ENCODE measurements around the gene C7orf33.

The C7orf33 gene

DNA sequence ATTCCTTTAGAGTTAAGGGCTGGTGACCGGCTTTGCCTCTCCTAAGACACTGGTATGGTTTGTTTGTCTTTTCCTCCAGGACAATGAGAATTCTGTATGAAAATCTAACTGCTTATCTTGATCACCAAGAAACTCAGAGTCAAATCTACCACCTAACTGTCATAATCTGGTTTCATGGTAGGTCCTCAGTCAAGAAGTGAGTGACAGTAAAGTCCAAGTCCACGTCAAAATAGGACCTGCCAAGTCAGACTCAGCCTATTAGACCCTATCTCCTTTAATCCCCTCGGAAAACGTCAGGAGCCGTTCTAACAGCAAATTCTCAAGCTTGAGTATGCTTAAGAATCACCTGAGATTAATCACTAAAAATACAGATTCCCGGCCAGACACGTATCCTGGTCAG, 37.4 kb downstream of the C7orf33 start:
- no peaks in the 10 kb centered on the region for H3K4me1 ChIP-seq (ENCODE audit: control insufficient read depth in 2 of 2, insufficient read depth in 1 of 2, low read depth in 1 of 2, low read length in 2 of 2)
- DNase-seq (ENCODE audit: low spot score) = no peak
- H2AK5ac ChIP-seq (ENCODE audit: low read depth, low read length) = no peak overlapping the region
- H4K91ac ChIP-seq (ENCODE audit: low read depth, low read length, poor library complexity) = no peak overlapping the region
- no peak overlapping the region for H2BK15ac ChIP-seq (ENCODE audit: low read length)
- no peak overlapping the region for H2BK5ac ChIP-seq (ENCODE audit: low read length)
- H3K9ac ChIP-seq (ENCODE audit: low read depth, low read length, poor library complexity) = no peak overlapping the region
- H3K27me3 ChIP-seq (ENCODE audit: control insufficient read depth in 3 of 3, insufficient read depth in 3 of 3, low read depth in 1 of 3, low read length in 3 of 3) = peaks cover 0 to 3% (median 0%) of the 10 kb centered on the region in 3 experiments
- H3K4me3 ChIP-seq (ENCODE audit: low read length in 2 of 2) = no peak overlapping the region
- no peak overlapping the region for H3K23ac ChIP-seq (ENCODE audit: low read depth, low read length, poor library complexity)
- no peak overlapping the region for H4K8ac ChIP-seq (ENCODE audit: low read depth, low read length)
- no peak overlapping the region for H2BK120ac ChIP-seq (ENCODE audit: low read depth, low read length)
- no peaks in the 10 kb centered on the region for H3K79me1 ChIP-seq (ENCODE audit: low read depth, low read length)
- H3K4me2 ChIP-seq (ENCODE audit: insufficient read depth, low read length, poor library complexity, severe bottlenecking) = no peak overlapping the region
- H3K27ac ChIP-seq (replicated peaks; ENCODE audit: low read length) = no peak overlapping the region
- no peak overlapping the region for H3K4ac ChIP-seq (ENCODE audit: low read length)
- H3K18ac ChIP-seq (ENCODE audit: low read length) = no peak overlapping the region
- no CpG with 5 or more reads among the region's 7 CpGs for WGBS, 2 donors (ENCODE audit: extremely low coverage in 2 of 2, insufficient read length in 2 of 2, insufficient replicate concordance in 1 of 2)
- no peaks in the 10 kb centered on the region for H3K9me3 ChIP-seq (replicated peaks in 1 of 2; ENCODE audit: control insufficient read depth in 2 of 2, insufficient read depth in 1 of 2, low read depth in 1 of 2, low read length in 2 of 2)
- H3K14ac ChIP-seq (ENCODE audit: low read length) = no peak overlapping the region
- no peak overlapping the region for H2BK12ac ChIP-seq (ENCODE audit: low read length)
- no peaks in the 10 kb centered on the region for H3K36me3 ChIP-seq (replicated peaks in 1 of 2; ENCODE audit: control insufficient read depth in 2 of 2, insufficient read depth in 2 of 2, low read length in 2 of 2)
- no peak overlapping the region for H2AFZ ChIP-seq (ENCODE audit: low read length)

- H3K79me1 ChIP-seq (ENCODE audit: low read depth, low read length) = no peaks in the 10 kb centered on the region
- H3K27ac ChIP-seq (replicated peaks; ENCODE audit: low read length) = no peak overlapping the region
- H2BK12ac ChIP-seq (ENCODE audit: low read length) = no peak overlapping the region
- no peak overlapping the region for H2BK5ac ChIP-seq (ENCODE audit: low read length)
- no peak overlapping the region for H3K9ac ChIP-seq (ENCODE audit: low read depth, low read length, poor library complexity)
- no peak overlapping the region for H3K4me2 ChIP-seq (ENCODE audit: insufficient read depth, low read length, poor library complexity, severe bottlenecking)
- H3K4me1 ChIP-seq (ENCODE audit: control insufficient read depth in 2 of 2, insufficient read depth in 1 of 2, low read depth in 1 of 2, low read length in 2 of 2) = no peaks in the 10 kb centered on the region
- H2BK15ac ChIP-seq (ENCODE audit: low read length) = no peak overlapping the region
- no peak overlapping the region for H2AFZ ChIP-seq (ENCODE audit: low read length)
- H3K27me3 ChIP-seq (ENCODE audit: control insufficient read depth in 3 of 3, insufficient read depth in 3 of 3, low read depth in 1 of 3, low read length in 3 of 3) = peaks cover 0 to 3% (median 0%) of the 10 kb centered on the region in 3 experiments
- no peak overlapping the region for H2BK120ac ChIP-seq (ENCODE audit: low read depth, low read length)
- no peaks in the 10 kb centered on the region for H3K9me3 ChIP-seq (replicated peaks in 1 of 2; ENCODE audit: control insufficient read depth in 2 of 2, insufficient read depth in 1 of 2, low read depth in 1 of 2, low read length in 2 of 2)
- H3K14ac ChIP-seq (ENCODE audit: low read length) = no peak overlapping the region
- 100% methylated on average over 2 of the region's 6 CpGs; no CpG with 5 or more reads in 1 of the 2 donors for WGBS, 2 donors (ENCODE audit: extremely low coverage in 2 of 2, insufficient read length in 2 of 2, insufficient replicate concordance in 1 of 2)
- no peak overlapping the region for H3K4ac ChIP-seq (ENCODE audit: low read length)
- no peak overlapping the region for H2AK5ac ChIP-seq (ENCODE audit: low read depth, low read length)
- H3K4me3 ChIP-seq (ENCODE audit: low read length in 2 of 2) = no peak overlapping the region
- no peaks in the 10 kb centered on the region for H3K36me3 ChIP-seq (replicated peaks in 1 of 2; ENCODE audit: control insufficient read depth in 2 of 2, insufficient read depth in 2 of 2, low read length in 2 of 2)
- H4K91ac ChIP-seq (ENCODE audit: low read depth, low read length, poor library complexity) = no peak overlapping the region
- DNase-seq (ENCODE audit: low spot score) = no peak
- H3K23ac ChIP-seq (ENCODE audit: low read depth, low read length, poor library complexity) = no peak overlapping the region
- H4K8ac ChIP-seq (ENCODE audit: low read depth, low read length) = no peak overlapping the region
- H3K18ac ChIP-seq (ENCODE audit: low read length) = no peak overlapping the region
Observed at GRCh38 chr7:148630078-148630477, 39.5 kb downstream of the C7orf33 start.

GRCh38 chr7:148633761-148634160, 43.2 kb downstream of the C7orf33 start:
- H3K79me1 ChIP-seq (ENCODE audit: low read depth, low read length) = no peaks in the 10 kb centered on the region
- H2AFZ ChIP-seq (ENCODE audit: low read length) = no peak overlapping the region
- H3K27ac ChIP-seq (replicated peaks; ENCODE audit: low read length) = no peak overlapping the region
- H3K14ac ChIP-seq (ENCODE audit: low read length) = no peak overlapping the region
- no peaks in the 10 kb centered on the region for H3K36me3 ChIP-seq (replicated peaks in 1 of 2; ENCODE audit: control insufficient read depth in 2 of 2, insufficient read depth in 2 of 2, low read length in 2 of 2)
- no peak overlapping the region for H4K8ac ChIP-seq (ENCODE audit: low read depth, low read length)
- no peak overlapping the region for H3K9ac ChIP-seq (ENCODE audit: low read depth, low read length, poor library complexity)
- H3K4me3 ChIP-seq (ENCODE audit: low read length in 2 of 2) = no peak overlapping the region
- H3K9me3 ChIP-seq (replicated peaks in 1 of 2; ENCODE audit: control insufficient read depth in 2 of 2, insufficient read depth in 1 of 2, low read depth in 1 of 2, low read length in 2 of 2) = no peaks in the 10 kb centered on the region
- H4K91ac ChIP-seq (ENCODE audit: low read depth, low read length, poor library complexity) = no peak overlapping the region
- no peak overlapping the region for H3K4me2 ChIP-seq (ENCODE audit: insufficient read depth, low read length, poor library complexity, severe bottlenecking)
- H3K4ac ChIP-seq (ENCODE audit: low read length) = no peak overlapping the region
- no peak overlapping the region for H2BK120ac ChIP-seq (ENCODE audit: low read depth, low read length)
- H2BK12ac ChIP-seq (ENCODE audit: low read length) = no peak overlapping the region
- no CpG with 5 or more reads among the region's 6 CpGs for WGBS, 2 donors (ENCODE audit: extremely low coverage in 2 of 2, insufficient read length in 2 of 2, insufficient replicate concordance in 1 of 2)
- no peak overlapping the region for H2AK5ac ChIP-seq (ENCODE audit: low read depth, low read length)
- no peak overlapping the region for H3K18ac ChIP-seq (ENCODE audit: low read length)
- no peaks in the 10 kb centered on the region for H3K4me1 ChIP-seq (ENCODE audit: control insufficient read depth in 2 of 2, insufficient read depth in 1 of 2, low read depth in 1 of 2, low read length in 2 of 2)
- no peak for DNase-seq (ENCODE audit: low spot score)
- no peaks in the 10 kb centered on the region for H3K27me3 ChIP-seq (ENCODE audit: control insufficient read depth in 3 of 3, insufficient read depth in 3 of 3, low read depth in 1 of 3, low read length in 3 of 3)
- no peak overlapping the region for H3K23ac ChIP-seq (ENCODE audit: low read depth, low read length, poor library complexity)
- H2BK5ac ChIP-seq (ENCODE audit: low read length) = no peak overlapping the region
- H2BK15ac ChIP-seq (ENCODE audit: low read length) = no peak overlapping the region

- Histone ChIP-seq H2BK5ac (ENCODE audit: low read length) (no peak overlapping the region), H3K23ac (ENCODE audit: low read depth, low read length, poor library complexity) (no peak overlapping the region), H3K4me2 (ENCODE audit: insufficient read depth, low read length, poor library complexity, severe bottlenecking) (no peak overlapping the region), H2BK12ac (ENCODE audit: low read length) (no peak overlapping the region), H3K9ac (ENCODE audit: low read depth, low read length, poor library complexity) (no peak overlapping the region), H2AFZ (ENCODE audit: low read length) (no peak overlapping the region), H3K79me1 (ENCODE audit: low read depth, low read length) (no peaks in the 10 kb centered on the region), H3K4me1 (ENCODE audit: control insufficient read depth in 2 of 2, insufficient read depth in 1 of 2, low read depth in 1 of 2, low read length in 2 of 2) (no peaks in the 10 kb centered on the region), H3K27me3 (ENCODE audit: control insufficient read depth in 3 of 3, insufficient read depth in 3 of 3, low read depth in 1 of 3, low read length in 3 of 3) (no peaks in the 10 kb centered on the region), H3K18ac (ENCODE audit: low read length) (no peak overlapping the region), H2BK120ac (ENCODE audit: low read depth, low read length) (no peak overlapping the region), H3K27ac (replicated peaks; ENCODE audit: low read length) (no peak overlapping the region), H4K91ac (ENCODE audit: low read depth, low read length, poor library complexity) (no peak overlapping the region), H3K36me3 (replicated peaks in 1 of 2; ENCODE audit: control insufficient read depth in 2 of 2, insufficient read depth in 2 of 2, low read length in 2 of 2) (no peaks in the 10 kb centered on the region), H3K9me3 (replicated peaks in 1 of 2; ENCODE audit: control insufficient read depth in 2 of 2, insufficient read depth in 1 of 2, low read depth in 1 of 2, low read length in 2 of 2) (no peaks in the 10 kb centered on the region), H4K8ac (ENCODE audit: low read depth, low read length) (no peak overlapping the region), H3K4ac (ENCODE audit: low read length) (no peak overlapping the region), H3K4me3 (ENCODE audit: low read length in 2 of 2) (no peak overlapping the region), H2AK5ac (ENCODE audit: low read depth, low read length) (no peak overlapping the region), H2BK15ac (ENCODE audit: low read length) (no peak overlapping the region), H3K14ac (ENCODE audit: low read length) (no peak overlapping the region)
- WGBS, 2 donors (ENCODE audit: extremely low coverage in 2 of 2, insufficient read length in 2 of 2, insufficient replicate concordance in 1 of 2) = no CpG with 5 or more reads among the region's 19 CpGs
- DNase-seq (ENCODE audit: low spot score) = no peak
Observed at GRCh38 chr7:148637094-148637493, 46.5 kb downstream of the C7orf33 start.
